Measurements from ENCODE around the gene ITGA6. TPM values are rescaled to one million over a fixed set of nuclear protein-coding genes. Genes with fewer than 3 reads are reported as not detected.

The ITGA6 gene
- total RNA-seq, 1 donor from 2014 or later: 83.8 TPM

- DNase-seq (ENCODE audit: low spot score, unreplicated experiment): no peak
- Mint-ChIP-seq H3K9me3 (ENCODE audit: low read depth) (no peaks in the 10 kb centered on the region), H3K4me1 (ENCODE audit: low read depth) (peaks cover 39% of the 10 kb centered on the region), H3K27me3 (peaks cover 6% of the 10 kb centered on the region), H3K4me3 (ENCODE audit: low read depth) (no peak overlapping the region), H3K36me3 (ENCODE audit: insufficient read depth) (no peaks in the 10 kb centered on the region), H3K27ac (no peak overlapping the region)
- TF ChIP-seq, protein P1, sequence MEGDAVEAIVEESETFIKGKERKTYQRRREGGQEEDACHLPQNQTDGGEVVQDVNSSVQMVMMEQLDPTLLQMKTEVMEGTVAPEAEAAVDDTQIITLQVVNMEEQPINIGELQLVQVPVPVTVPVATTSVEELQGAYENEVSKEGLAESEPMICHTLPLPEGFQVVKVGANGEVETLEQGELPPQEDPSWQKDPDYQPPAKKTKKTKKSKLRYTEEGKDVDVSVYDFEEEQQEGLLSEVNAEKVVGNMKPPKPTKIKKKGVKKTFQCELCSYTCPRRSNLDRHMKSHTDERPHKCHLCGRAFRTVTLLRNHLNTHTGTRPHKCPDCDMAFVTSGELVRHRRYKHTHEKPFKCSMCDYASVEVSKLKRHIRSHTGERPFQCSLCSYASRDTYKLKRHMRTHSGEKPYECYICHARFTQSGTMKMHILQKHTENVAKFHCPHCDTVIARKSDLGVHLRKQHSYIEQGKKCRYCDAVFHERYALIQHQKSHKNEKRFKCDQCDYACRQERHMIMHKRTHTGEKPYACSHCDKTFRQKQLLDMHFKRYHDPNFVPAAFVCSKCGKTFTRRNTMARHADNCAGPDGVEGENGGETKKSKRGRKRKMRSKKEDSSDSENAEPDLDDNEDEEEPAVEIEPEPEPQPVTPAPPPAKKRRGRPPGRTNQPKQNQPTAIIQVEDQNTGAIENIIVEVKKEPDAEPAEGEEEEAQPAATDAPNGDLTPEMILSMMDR (IDR thresholded peaks at IDR 0.05; ENCODE audit: unreplicated experiment): no peak
These were observed 3.3 kb downstream of the ITGA6 start for GRCh38 chr2:172430678-172431077.

DNA sequence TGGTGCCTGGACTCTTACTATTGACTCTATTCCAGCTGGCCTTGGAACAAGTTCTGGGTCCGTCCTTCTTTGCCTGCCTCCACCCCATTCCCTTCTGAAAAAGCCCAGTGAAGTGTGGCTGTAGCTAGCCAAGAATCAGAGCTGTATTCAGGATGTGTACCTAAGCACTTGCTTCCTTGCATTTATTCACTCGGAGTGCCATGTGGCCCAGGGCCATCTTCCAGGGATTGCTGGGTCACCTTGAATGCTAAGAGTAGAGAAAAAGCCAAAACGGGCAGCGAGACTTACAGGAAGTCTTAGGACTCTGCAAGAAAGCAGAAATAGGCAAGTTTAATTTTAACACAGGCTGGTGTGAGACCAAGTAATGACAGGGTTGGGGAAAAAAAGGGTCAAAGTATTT lies 4.1 kb downstream of the ITGA6 start:
- no peak for DNase-seq (ENCODE audit: low spot score, unreplicated experiment)
- Mint-ChIP-seq H3K4me3 (ENCODE audit: low read depth) (no peak overlapping the region), H3K9me3 (ENCODE audit: low read depth) (no peaks in the 10 kb centered on the region), H3K4me1 (ENCODE audit: low read depth) (peaks cover 39% of the 10 kb centered on the region), H3K36me3 (ENCODE audit: insufficient read depth) (no peaks in the 10 kb centered on the region), H3K27me3 (peaks cover under 1% of the 10 kb centered on the region), H3K27ac (no peak overlapping the region)
- TF ChIP-seq, protein P1 (IDR thresholded peaks at IDR 0.05; ENCODE audit: unreplicated experiment): no peak

DNA sequence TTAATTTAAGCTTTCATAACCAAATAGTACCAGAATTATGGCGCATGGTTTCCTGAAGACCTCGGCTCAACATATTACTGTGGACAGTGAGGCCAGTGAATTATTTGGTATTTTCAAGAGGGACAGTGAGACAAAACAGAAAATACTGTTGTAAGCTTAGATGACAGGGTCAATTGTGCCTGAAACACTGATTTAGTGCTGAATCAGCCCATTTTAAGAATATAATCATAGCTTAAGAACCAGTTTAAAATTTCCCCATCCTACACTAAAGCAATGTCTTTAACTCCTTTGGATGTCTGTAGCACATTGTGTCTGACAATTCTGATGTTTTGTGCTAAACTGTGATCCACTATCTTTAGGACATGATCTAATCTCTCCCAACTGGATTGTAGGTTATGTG lies 4.6 kb downstream of the ITGA6 start:
- Mint-ChIP-seq H3K4me3 (ENCODE audit: low read depth) (no peak overlapping the region), H3K36me3 (ENCODE audit: insufficient read depth) (no peaks in the 10 kb centered on the region), H3K4me1 (ENCODE audit: low read depth) (peaks cover 37% of the 10 kb centered on the region), H3K9me3 (ENCODE audit: low read depth) (no peaks in the 10 kb centered on the region), H3K27ac (no peak overlapping the region), H3K27me3 (no peaks in the 10 kb centered on the region)
- DNase-seq (ENCODE audit: low spot score, unreplicated experiment): no peak
- TF ChIP-seq, protein P1 (IDR thresholded peaks at IDR 0.05; ENCODE audit: unreplicated experiment): no peak

DNA sequence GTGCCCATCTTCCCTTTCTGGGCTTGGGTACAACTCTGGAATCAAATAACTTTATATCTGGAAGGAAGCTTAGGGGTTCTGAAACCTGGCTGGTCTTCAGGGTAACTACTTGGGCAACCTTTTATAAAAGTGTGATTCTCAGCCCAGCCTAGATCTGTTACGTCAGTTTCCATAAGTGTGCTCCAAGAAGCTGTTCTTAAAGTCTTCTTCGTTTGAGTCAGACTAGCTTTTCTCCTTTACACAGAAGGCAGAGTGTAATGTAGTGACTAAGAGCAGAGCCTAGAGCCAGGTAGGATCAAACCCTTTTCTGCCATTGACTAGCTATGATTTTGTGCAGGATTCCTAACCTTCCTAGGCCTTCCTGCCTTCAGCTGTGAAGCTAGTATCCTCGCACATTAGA lies 5.8 kb downstream of the ITGA6 start:
- Mint-ChIP-seq H3K36me3 (ENCODE audit: insufficient read depth) (no peaks in the 10 kb centered on the region), H3K27ac (no peak overlapping the region), H3K27me3 (no peaks in the 10 kb centered on the region), H3K4me3 (ENCODE audit: low read depth) (no peak overlapping the region), H3K9me3 (ENCODE audit: low read depth) (no peaks in the 10 kb centered on the region), H3K4me1 (ENCODE audit: low read depth) (peaks cover 36% of the 10 kb centered on the region)
- no peak for DNase-seq (ENCODE audit: low spot score, unreplicated experiment)
- TF ChIP-seq, protein P1 (IDR thresholded peaks at IDR 0.05; ENCODE audit: unreplicated experiment): no peak

DNA sequence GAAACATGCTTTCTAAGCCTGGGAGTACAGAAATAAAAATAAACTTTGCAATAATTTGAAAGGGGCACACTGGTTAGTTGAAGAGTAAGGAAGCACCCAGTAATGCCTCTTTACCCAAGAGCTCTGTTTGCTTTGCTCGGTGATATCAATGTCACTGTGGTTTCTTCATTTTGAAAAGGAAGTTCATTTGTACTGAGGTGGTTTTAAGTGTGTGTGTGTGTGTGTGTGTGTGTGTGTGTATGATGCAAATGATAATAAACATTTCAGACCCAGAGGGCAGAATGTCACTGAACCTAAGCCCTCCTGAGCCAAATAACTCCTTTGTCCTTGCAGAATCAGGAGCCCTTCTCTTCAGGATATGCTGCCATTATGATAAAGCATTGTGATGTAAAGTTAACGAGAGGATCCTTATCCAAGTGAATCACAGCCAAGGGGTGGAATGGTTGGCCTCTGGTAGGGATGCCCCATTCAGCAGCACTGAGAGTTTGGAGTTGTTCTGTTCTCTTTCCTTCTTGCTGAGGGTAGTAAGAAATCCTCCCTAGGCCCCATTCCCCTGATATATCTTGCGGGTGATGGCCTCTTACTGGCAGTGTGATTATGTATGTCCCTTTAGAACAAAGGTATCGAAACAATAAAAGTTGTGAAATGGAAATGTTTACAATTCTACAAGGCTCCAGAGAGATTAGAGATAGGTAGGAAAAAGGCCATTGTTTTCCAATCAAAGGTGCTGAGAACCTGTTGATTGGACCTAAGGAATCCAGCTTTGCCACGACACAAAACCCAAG lies 7.6 kb downstream of the ITGA6 start:
- no peaks in the 10 kb centered on the region for H3K27me3 Mint-ChIP-seq
- H3K4me1 Mint-ChIP-seq (ENCODE audit: low read depth): peaks cover 36% of the 10 kb centered on the region
- H3K9me3 Mint-ChIP-seq (ENCODE audit: low read depth): no peaks in the 10 kb centered on the region
- no peak overlapping the region for H3K27ac Mint-ChIP-seq
- TF ChIP-seq, protein P1 (IDR thresholded peaks at IDR 0.05; ENCODE audit: unreplicated experiment): no peak
- H3K36me3 Mint-ChIP-seq (ENCODE audit: insufficient read depth): peaks cover 1% of the 10 kb centered on the region
- no peak for DNase-seq (ENCODE audit: low spot score, unreplicated experiment)
- H3K4me3 Mint-ChIP-seq (ENCODE audit: low read depth): no peak overlapping the region
